Body of pancreas (tissue), 4 donors: ENCODE results near the gene CDK16.

Experiments used
- CTCF ChIP-seq, 7 experiments: fragments of 450-650 bp in 4 of 7; fragments of 200-600 bp in 3 of 7; sonication (generic) in 3 of 7; IDR thresholded peaks; one replicate each; pipeline ENCODE4 v1.5.1; 2016 to 2019; ENCODE audit warnings: antibody characterized with exemption in 7 of 7
- POLR2A ChIP-seq, 3 donors: fragments of 450-650 bp; IDR thresholded peaks; one replicate each; pipeline ENCODE4 v1.6.1; 2016; ENCODE audit warnings: antibody characterized with exemption in 3 of 3, mild to moderate bottlenecking in 2 of 3

DNA sequence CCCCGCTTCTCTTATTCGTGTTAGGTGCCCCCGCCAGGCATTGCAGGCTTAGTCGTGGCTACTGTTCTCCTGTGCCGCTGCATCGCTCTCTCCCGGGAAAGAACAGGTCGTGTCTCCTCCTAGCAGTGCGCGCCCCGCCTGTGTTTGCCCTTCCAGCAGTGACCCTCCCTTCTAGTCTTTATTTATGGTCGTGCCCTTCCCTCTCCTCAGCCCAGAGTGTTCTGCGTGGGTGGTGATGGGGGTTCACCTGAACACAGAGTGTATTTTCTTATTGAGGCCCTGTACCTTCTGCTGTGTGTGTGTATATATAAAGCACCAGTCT lies 29.5 kb downstream of the CDK16 start:
- TF ChIP-seq CTCF (IDR thresholded peaks at IDR 0.05), result no peak
- TF ChIP-seq POLR2A (IDR thresholded peaks at IDR 0.05), result no peak
